Transverse colon (tissue), 4 donors: ENCODE data around the gene STAM.

Experiments used
- CTCF ChIP-seq, 5 experiments: fragments of 200-600 bp in 3 of 5; fragments of 450-650 bp in 2 of 5; sonication (generic) in 3 of 5; IDR thresholded peaks; 1 replicate in 2 of 5; 2 replicates in 3 of 5; pipeline ENCODE4 v1.5.1; 2016 to 2017; ENCODE audit warnings: antibody characterized with exemption in 5 of 5, inconsistent platforms in 3 of 5, mild to moderate bottlenecking in 2 of 5, moderate library complexity in 1 of 5
- POLR2A ChIP-seq: fragments of 450-650 bp; IDR thresholded peaks from one replicate; pipeline ENCODE4 v1.6.1; 2016; ENCODE audit warnings: antibody characterized with exemption, mild to moderate bottlenecking, moderate library complexity
- POLR2AphosphoS5 ChIP-seq, 3 donors: sonication (generic); formaldehyde crosslinking; IDR thresholded peaks; one replicate each; pipeline ENCODE4 v1.6.1; 2016; ENCODE audit warnings: antibody characterized with exemption in 3 of 3

- TF ChIP-seq CTCF (IDR thresholded peaks at IDR 0.05), result no peak
- TF ChIP-seq POLR2AphosphoS5 (IDR thresholded peaks at IDR 0.05), result no peak
- no peak for TF ChIP-seq POLR2A
Observed at GRCh38 chr10:17729630-17730029, 85.7 kb downstream of the STAM start.
